GM12878 (cell line): ENCODE results near the gene APLP2.

Experiments used
- ASH2L ChIP-seq: fragments of 300-600, 200-600 bp; sonication (generic); IDR thresholded peaks from 2 replicates; pipeline ENCODE4 v1.6.1; 2017; ENCODE audit warnings: low read depth, mild to moderate bottlenecking, borderline replicate concordance
- CHD2 ChIP-seq: IDR thresholded peaks from 2 replicates; pipeline ENCODE4 v1.6.1; 2011; ENCODE audit warnings: low read depth, low read length, improper control_type of control experiment, borderline replicate concordance
- CREB1 ChIP-seq: IDR thresholded peaks from 2 replicates; pipeline ENCODE4 v1.6.1; 2012; ENCODE audit warnings: low read depth, mild to moderate bottlenecking, inconsistent platforms
- CTCF ChIP-seq, 3 experiments: IDR thresholded peaks in 2 of 3; conservative IDR thresholded peaks in 1 of 3; 2 replicates each; pipeline ENCODE4 v1.5.1; 2011; ENCODE audit warnings: low read depth in 3 of 3, low read length in 3 of 3, mild to moderate bottlenecking in 3 of 3, control low read depth in 2 of 3, moderate library complexity in 2 of 3, inconsistent platforms in 1 of 3, mixed read lengths in 1 of 3; ENCODE audit not compliant: control insufficient read depth in 2 of 3, insufficient read depth in 1 of 3; ENCODE audit errors: extremely low read depth in 1 of 3
- HCFC1 ChIP-seq: fragments of 150-350 bp; IDR thresholded peaks from 2 replicates; pipeline ENCODE4 v1.6.1; 2014; ENCODE audit warnings: low read length
- JUND ChIP-seq: IDR thresholded peaks from 2 replicates; pipeline ENCODE4 v1.6.1; 2012; ENCODE audit warnings: low read depth, mild to moderate bottlenecking, low read length, improper control_type of control experiment, moderate library complexity
- POLR2AphosphoS5 ChIP-seq: IDR thresholded peaks from 2 replicates; pipeline ENCODE4 v1.6.1; 2011; ENCODE audit warnings: mild to moderate bottlenecking, low read length, inconsistent platforms
- SMAD1 ChIP-seq: fragments of 450-650 bp; IDR thresholded peaks from 2 replicates; pipeline ENCODE4 v1.6.1; 2018; ENCODE audit warnings: mild to moderate bottlenecking, low read depth; ENCODE audit not compliant: partially characterized antibody
- SRF ChIP-seq, 2 experiments: IDR thresholded peaks; 2 replicates each; pipeline ENCODE4 v1.6.1; 2011; ENCODE audit warnings: low read depth in 2 of 2, low read length in 2 of 2, mild to moderate bottlenecking in 1 of 2, moderate library complexity in 1 of 2
- TAF1 ChIP-seq: IDR thresholded peaks from 2 replicates; pipeline ENCODE4 v1.6.1; 2011; ENCODE audit warnings: mild to moderate bottlenecking, low read depth, low read length, borderline replicate concordance
- TCF7 ChIP-seq: IDR thresholded peaks from 2 replicates; pipeline ENCODE4 v1.6.1; 2014; ENCODE audit warnings: antibody characterized with exemption, borderline replicate concordance
- USF2 ChIP-seq: IDR thresholded peaks from 2 replicates; pipeline ENCODE4 v1.6.1; 2011; ENCODE audit warnings: low read depth, low read length, improper control_type of control experiment, borderline replicate concordance

- TF ChIP-seq HCFC1 (no peak), POLR2AphosphoS5 (no peak), CTCF (IDR thresholded peaks at IDR 0.05 in 2 of 3, conservative IDR thresholded peaks at IDR 0.05 in 1 of 3; ENCODE audit: control insufficient read depth in 2 of 3, extremely low read depth in 1 of 3, insufficient read depth in 1 of 3, low read depth in 3 of 3, low read length in 3 of 3) (no peak), ASH2L (no peak), SRF (IDR thresholded peaks at IDR 0.05; ENCODE audit: low read depth in 2 of 2, low read length in 2 of 2) (no peak), TCF7 (no peak), USF2 (no peak), JUND (no peak), CHD2 (no peak), CREB1 (no peak), SMAD1 (no peak), TAF1 (no peak)
Measured at GRCh38 chr11:130126516-130126915, 56.8 kb downstream of the APLP2 start.
